Tibial nerve (tissue), 4 donors: ENCODE results near the gene USP36. TPM values are rescaled to one million over a fixed set of nuclear protein-coding genes. Genes with fewer than 3 reads are reported as not detected.

Experiments
- DNase-seq, 2 donors: peaks; one replicate each; pipeline ENCODE4 v3.0.0-alpha.2; 2019; ENCODE audit warnings: low spot score in 2 of 2
- H3K27ac ChIP-seq, 4 donors: fragments of 200-600 bp; sonication (generic) in 3 of 4; one replicate each; pipeline ENCODE4 v1.5.1; 2017 to 2019; ENCODE audit warnings: mild to moderate bottlenecking in 1 of 4
- H3K27me3 ChIP-seq, 2 donors: fragments of 200-600 bp; sonication (generic) in 1 of 2; one replicate each; pipeline versions ENCODE4 v1.5.1 to v1.6.0; 2017 to 2019
- H3K36me3 ChIP-seq, 3 donors: fragments of 200-600 bp; sonication (generic); one replicate each; pipeline ENCODE4 v1.5.1; 2018 to 2019
- H3K4me1 ChIP-seq, 4 donors: fragments of 200-600 bp; sonication (generic) in 3 of 4; one replicate each; pipeline ENCODE4 v1.5.1; 2017 to 2019
- H3K4me3 ChIP-seq, 4 donors: fragments of 200-600 bp; sonication (generic) in 3 of 4; one replicate each; pipeline ENCODE4 v1.5.1; 2017 to 2019; ENCODE audit warnings: mild to moderate bottlenecking in 1 of 4, moderate library complexity in 1 of 4
- H3K9me3 ChIP-seq, 4 donors: fragments of 200-600 bp; sonication (generic) in 3 of 4; one replicate each; pipeline ENCODE4 v1.5.1; 2017 to 2019
- CTCF ChIP-seq, 5 experiments: fragments of 200-600 bp in 3 of 5; fragments of 450-650 bp in 2 of 5; sonication (generic) in 3 of 5; IDR thresholded peaks; one replicate each; pipeline ENCODE4 v1.5.1; 2016 to 2019; ENCODE audit warnings: antibody characterized with exemption in 5 of 5, mild to moderate bottlenecking in 3 of 5, moderate library complexity in 2 of 5
- EP300 ChIP-seq, 2 donors: sonication (generic); formaldehyde crosslinking; IDR thresholded peaks; one replicate each; pipeline ENCODE4 v1.6.1; 2017; ENCODE audit warnings: antibody characterized with exemption in 2 of 2, mild to moderate bottlenecking in 1 of 2
- POLR2A ChIP-seq, 2 donors: fragments of 450-650 bp; IDR thresholded peaks; one replicate each; pipeline ENCODE4 v1.6.1; 2017; ENCODE audit warnings: antibody characterized with exemption in 2 of 2, mild to moderate bottlenecking in 2 of 2, moderate library complexity in 2 of 2
- WGBS, 2 donors: methylation state at CpG; one replicate each; pipeline ENCODE4 v1.1.5; 2018; 5-methylcytosine and 5-hydroxymethylcytosine counted together
- total RNA-seq, 4 donors: library from RNA; depleted of rRNA; stranded (reverse); fragments of >200 nt; gene quantifications; one replicate each; pipeline ENCODE4 v1.1.0, GENCODE V29; 2016

Gene USP36
- total RNA-seq, 4 donors from 2014 or later = 50.9 to 64.9 (median 59.9) TPM

- no peaks in the 10 kb centered on the region for H3K27me3 ChIP-seq
- peaks cover 0 to 4% (median under 1%) of the 10 kb centered on the region in 4 donors for H3K4me1 ChIP-seq
- peak overlapping the region in 2 of 4 donors; percentile 33 to 42 for H3K27ac ChIP-seq
- no peak for DNase-seq
- no peak overlapping the region for H3K4me3 ChIP-seq
- TF ChIP-seq CTCF (IDR thresholded peaks at IDR 0.05) = no peak
- TF ChIP-seq EP300 (IDR thresholded peaks at IDR 0.05) = no peak
- no peak for TF ChIP-seq POLR2A (IDR thresholded peaks at IDR 0.05)
- WGBS, 2 donors = 93 to 94% methylated on average over 11 of the region's 11 CpGs
- no peaks in the 10 kb centered on the region for H3K9me3 ChIP-seq
- peaks cover 0 to 90% (median 12%) of the 10 kb centered on the region in 3 donors for H3K36me3 ChIP-seq
These were observed 43.4 kb downstream of the USP36 start for GRCh38 chr17:78797213-78797612.

DNA sequence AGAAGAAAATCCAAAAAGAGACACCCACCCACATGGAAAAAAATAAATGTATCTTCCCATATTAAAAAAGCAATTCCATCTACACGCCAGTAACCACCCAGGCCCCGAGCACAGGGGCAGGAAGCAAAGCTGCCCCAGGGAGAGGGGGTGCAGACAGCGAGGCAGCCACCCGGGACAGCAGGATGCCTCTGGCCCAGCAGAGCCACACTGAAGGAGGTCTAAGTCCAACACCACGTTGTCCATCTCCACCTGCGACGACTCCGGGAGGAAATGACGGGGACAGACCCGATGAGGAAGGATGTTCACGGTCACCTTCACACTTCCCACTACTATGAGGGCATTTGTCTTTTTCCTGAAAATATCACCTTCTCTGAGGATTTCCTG is 44.1 kb downstream of the USP36 start:
- Histone ChIP-seq H3K36me3 (peaks cover 0 to 83% (median 12%) of the 10 kb centered on the region in 3 donors), H3K9me3 (no peaks in the 10 kb centered on the region), H3K4me3 (no peak overlapping the region), H3K4me1 (peaks cover 0 to 11% (median 4%) of the 10 kb centered on the region in 4 donors), H3K27ac (peak overlapping the region in 1 of 4 donors; percentile 34), H3K27me3 (no peaks in the 10 kb centered on the region)
- DNase-seq = no peak
- no peak for TF ChIP-seq CTCF (IDR thresholded peaks at IDR 0.05)
- no peak for TF ChIP-seq POLR2A (IDR thresholded peaks at IDR 0.05)
- no peak for TF ChIP-seq EP300 (IDR thresholded peaks at IDR 0.05)
- WGBS, 2 donors = 82 to 90% methylated on average over 11 of the region's 11 CpGs

- no peaks in the 10 kb centered on the region for H3K9me3 ChIP-seq
- peaks cover 0 to 16% (median 9%) of the 10 kb centered on the region in 4 donors for H3K4me1 ChIP-seq
- no peak for DNase-seq
- WGBS, 2 donors = 79 to 82% methylated on average over 14 of the region's 14 CpGs
- H3K27ac ChIP-seq = peak overlapping the region in 1 of 4 donors; percentile 34
- no peak for TF ChIP-seq POLR2A (IDR thresholded peaks at IDR 0.05)
- TF ChIP-seq CTCF (IDR thresholded peaks at IDR 0.05) = no peak
- TF ChIP-seq EP300 (IDR thresholded peaks at IDR 0.05) = no peak
- no peaks in the 10 kb centered on the region for H3K27me3 ChIP-seq
- H3K36me3 ChIP-seq = peaks cover 0 to 78% (median 12%) of the 10 kb centered on the region in 3 donors
- no peak overlapping the region for H3K4me3 ChIP-seq
These were observed 44.6 kb downstream of the USP36 start for GRCh38 chr17:78795861-78796516.

GRCh38 chr17:78794864-78795640 is 45.6 kb downstream of the USP36 start:
- peaks cover 0 to 70% (median 12%) of the 10 kb centered on the region in 3 donors for H3K36me3 ChIP-seq
- H3K4me1 ChIP-seq = peaks cover 0 to 25% (median 14%) of the 10 kb centered on the region in 4 donors
- no peak for DNase-seq
- WGBS, 2 donors = 92 to 93% methylated on average over 22 of the region's 22 CpGs
- TF ChIP-seq EP300 (IDR thresholded peaks at IDR 0.05) (no peak), CTCF (IDR thresholded peaks at IDR 0.05) (no peak), POLR2A (IDR thresholded peaks at IDR 0.05) (no peak)
- H3K27me3 ChIP-seq = no peaks in the 10 kb centered on the region
- no peaks in the 10 kb centered on the region for H3K9me3 ChIP-seq
- no peak overlapping the region for H3K27ac ChIP-seq
- no peak overlapping the region for H3K4me3 ChIP-seq

DNA sequence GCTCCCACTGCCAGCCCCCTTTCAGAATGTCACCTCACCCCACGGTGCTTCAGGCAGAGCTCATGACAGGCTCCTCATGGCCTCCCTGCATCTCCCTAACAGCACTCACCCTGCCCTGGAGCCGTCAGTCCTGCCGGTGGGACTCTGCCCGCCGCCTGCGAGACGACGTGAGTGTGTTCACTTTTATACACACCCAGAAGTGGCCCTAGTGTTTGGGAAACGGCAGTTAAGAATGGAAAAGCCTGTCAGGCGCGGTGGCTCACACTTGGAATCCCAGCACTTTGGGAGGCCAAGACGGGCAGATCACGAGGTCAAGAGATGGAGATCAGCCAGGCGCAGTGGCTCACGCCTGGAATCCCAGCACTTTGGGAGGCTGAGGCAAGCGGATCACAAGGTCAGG is 46.2 kb downstream of the USP36 start:
- Histone ChIP-seq H3K27me3 (no peaks in the 10 kb centered on the region), H3K36me3 (peaks cover 0 to 66% (median 12%) of the 10 kb centered on the region in 3 donors), H3K27ac (no peak overlapping the region), H3K4me1 (peaks cover 0 to 32% (median 20%) of the 10 kb centered on the region in 4 donors), H3K4me3 (no peak overlapping the region), H3K9me3 (no peaks in the 10 kb centered on the region)
- 84 to 87% methylated on average over 15 to 16 of the region's 16 CpGs for WGBS, 2 donors
- TF ChIP-seq CTCF (IDR thresholded peaks at IDR 0.05) (no peak), POLR2A (IDR thresholded peaks at IDR 0.05) (no peak)
- DNase-seq = no peak
